B cell (primary cell): ENCODE results near the gene ALKBH5. TPM values are rescaled to one million over a fixed set of nuclear protein-coding genes. Genes with fewer than 3 reads are reported as not detected.

Source experiments
- ATAC-seq: fragments of 200-7000 bp; cut with Tn5 transposase; one replicate; pipeline ENCODE4 v1.10.0; 2021; ENCODE audit warnings: low read depth, mild to moderate bottlenecking, moderate number of reproducible peaks, moderate library complexity
- CTCF ChIA-PET: fragments of 350-600 bp; sonication (Branson Sonifier 250); formaldehyde crosslinking; loops from one replicate; lab custom pipeline; 2021; ENCODE audit warnings: antibody characterized with exemption, inconsistent platforms; lab: Charles Lee
- POLR2A ChIA-PET: fragments of 350-600 bp; sonication (Branson Sonifier 250); formaldehyde crosslinking; loops from one replicate; lab custom pipeline; 2021; ENCODE audit warnings: antibody characterized with exemption; lab: Charles Lee
- DNase-seq: peaks from one replicate; pipeline ENCODE4 v3.0.0; 2013
- H2AFZ ChIP-seq: 2 replicates; pipeline ENCODE4 v1.6.1; 2012; ENCODE audit warnings: mild to moderate bottlenecking, low read depth, low read length; ENCODE audit not compliant: insufficient read depth, poor library complexity, severe bottlenecking
- H3K27ac ChIP-seq, 2 donors: 1 replicate in 1 of 2; 2 replicates in 1 of 2; pipeline ENCODE4 v1.5.1; 2012 to 2013; ENCODE audit warnings: low read length in 2 of 2, mild to moderate bottlenecking in 2 of 2, moderate library complexity in 1 of 2
- H3K27me3 ChIP-seq, 4 experiments: fragments of 200-600 bp in 1 of 4; sonication (generic) in 1 of 4; replicated peaks in 1 of 4; 1 replicate in 2 of 4; 2 replicates in 2 of 4; pipeline versions ENCODE4 v1.6.1 to v1.7.0; 2013 to 2016; ENCODE audit warnings: low read length in 3 of 4, mild to moderate bottlenecking in 2 of 4, mixed read lengths in 1 of 4, moderate library complexity in 1 of 4; ENCODE audit not compliant: insufficient read depth in 4 of 4, control insufficient read depth in 3 of 4; ENCODE audit errors: control extremely low read depth in 1 of 4
- H3K36me3 ChIP-seq, 2 experiments: replicated peaks in 1 of 2; 1 replicate in 1 of 2; 2 replicates in 1 of 2; pipeline versions ENCODE4 v1.6.1 to v1.7.1; 2013; ENCODE audit warnings: low read length in 1 of 2; ENCODE audit not compliant: insufficient read depth in 2 of 2, control insufficient read depth in 1 of 2; ENCODE audit errors: control extremely low read depth in 1 of 2, extremely low read depth in 1 of 2
- H3K4me1 ChIP-seq, 2 donors: fragments of 200-600 bp in 1 of 2; sonication (generic) in 1 of 2; 1 replicate in 1 of 2; 2 replicates in 1 of 2; pipeline versions ENCODE4 v1.5.1 to v1.6.1; 2013 to 2017; ENCODE audit warnings: low read length in 2 of 2; ENCODE audit not compliant: control insufficient read depth in 2 of 2, insufficient read depth in 2 of 2
- H3K4me2 ChIP-seq: replicated peaks from 2 replicates; pipeline ENCODE3; 2012; ENCODE audit warnings: mild to moderate bottlenecking, low read depth, low read length; ENCODE audit not compliant: poor library complexity, severe bottlenecking
- H3K4me3 ChIP-seq, 5 experiments: fragments of 200-600 bp in 1 of 5; sonication (generic) in 1 of 5; 1 replicate in 3 of 5; 2 replicates in 2 of 5; pipeline versions ENCODE4 v1.5.1 to v1.7.0; 2011 to 2016; ENCODE audit warnings: low read length in 4 of 5, mild to moderate bottlenecking in 4 of 5, low read depth in 2 of 5, control low read depth in 1 of 5, moderate library complexity in 1 of 5; ENCODE audit not compliant: insufficient read depth in 1 of 5; ENCODE audit errors: control extremely low read depth in 1 of 5, extremely low read depth in 1 of 5
- H3K79me2 ChIP-seq: fragments of 200-600 bp; sonication (generic); one replicate; pipeline ENCODE4 v1.6.0; 2016; ENCODE audit warnings: low read length; ENCODE audit not compliant: control insufficient read depth, insufficient read depth
- H3K9ac ChIP-seq: fragments of 200-600 bp; sonication (generic); 2 replicates; pipeline ENCODE4 v1.6.1; 2017; ENCODE audit warnings: mild to moderate bottlenecking, low read length, moderate library complexity
- H3K9me3 ChIP-seq, 3 donors: one replicate each; pipeline versions ENCODE4 v1.6.1 to v1.7.1; 2013; ENCODE audit warnings: low read length in 2 of 3; ENCODE audit not compliant: control insufficient read depth in 2 of 3, insufficient read depth in 1 of 3; ENCODE audit errors: control extremely low read depth in 1 of 3
- H4K20me1 ChIP-seq: 2 replicates; pipeline ENCODE4 v1.6.0; 2012; ENCODE audit warnings: mild to moderate bottlenecking, low read length; ENCODE audit not compliant: insufficient read depth, control insufficient read depth, poor library complexity, severe bottlenecking
- H3K27ac Mint-ChIP-seq: one replicate; pipeline ENCODE4 v1.8.0; 2021; ENCODE audit warnings: mixed read lengths
- H3K27me3 Mint-ChIP-seq: one replicate; pipeline ENCODE4 v1.8.0; 2021; ENCODE audit warnings: mixed read lengths
- H3K4me1 Mint-ChIP-seq: one replicate; pipeline ENCODE4 v1.8.0; 2021; ENCODE audit warnings: mixed read lengths
- H3K4me3 Mint-ChIP-seq: one replicate; pipeline ENCODE4 v1.8.0; 2021; ENCODE audit warnings: mixed read lengths
- H3K9me3 Mint-ChIP-seq: one replicate; pipeline ENCODE4 v1.8.0; 2022; ENCODE audit warnings: mixed read lengths; ENCODE audit not compliant: insufficient read depth
- EZH2 ChIP-seq: IDR thresholded peaks from 2 replicates; pipeline ENCODE4 v1.6.1; 2012; ENCODE audit warnings: borderline replicate concordance, low read depth, mild to moderate bottlenecking, moderate library complexity, low read length; ENCODE audit not compliant: insufficient read depth, poor library complexity, severe bottlenecking
- WGBS: methylation state at CpG from one replicate; pipeline ENCODE4 v1.1.5; 2013; ENCODE audit warnings: missing lambda C conversion rate; ENCODE audit not compliant: insufficient coverage; 5-methylcytosine and 5-hydroxymethylcytosine counted together
- intact Hi-C: fragments of 100-400 bp; cut with micrococcal nuclease; formaldehyde crosslinking; loops from one replicate; pipeline ENCODE4 v1.10.0; 2022
- polyA plus RNA-seq: library from polyadenylated mRNA; depleted of rRNA; stranded (reverse); fragments of >200 nt; gene quantifications from 2 replicates; pipeline ENCODE4 v1.2.3, GENCODE V29; 2012
- total RNA-seq, 2 donors: library from RNA; stranded (reverse); fragments of 120-200 nt in 1 of 2; gene quantifications; 1 replicate in 1 of 2; 2 replicates in 1 of 2; pipeline versions ENCODE4 v1.2.3 to v1.2.4, GENCODE V29; 2013 to 2022
- TF ChIP-seq, protein P1 (sequence below): fragments of 200-600 bp; IDR thresholded peaks from one replicate; pipeline ENCODE4 v1.8.0; 2022; ENCODE audit warnings: antibody characterized with exemption, mild to moderate bottlenecking

ALKBH5 gene
- total and polyA plus RNA-seq, 2 donors (not counting 1 experiment from before 2014, with no cell fraction given): 63.3 to 104 TPM

DNA sequence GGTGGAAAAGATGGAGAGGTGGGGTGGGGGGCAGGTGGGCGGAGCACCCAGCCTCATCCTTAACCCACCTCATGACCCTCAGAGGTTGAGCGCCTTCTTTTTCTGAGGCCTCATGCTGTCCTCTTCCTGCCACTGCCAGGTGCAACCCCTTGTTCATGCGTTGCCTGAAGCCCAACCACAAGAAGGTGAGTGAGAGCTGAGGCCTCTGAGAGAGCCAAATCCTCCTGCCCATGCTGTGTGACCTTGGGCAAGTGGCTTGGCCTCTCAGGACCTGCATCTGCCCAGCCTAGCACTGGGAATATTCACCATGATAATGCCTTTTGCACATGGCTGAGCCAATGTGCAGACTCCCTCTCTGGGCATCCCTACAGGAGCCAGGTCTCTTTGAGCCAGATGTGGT, 43.0 kb upstream of the ALKBH5 start:
- no peak overlapping the region for H2AFZ ChIP-seq
- ChIA-PET POLR2A (no interaction called here), CTCF (interaction anchor here (0.7 to 2.2 kb wide), 6 partner anchors 11 to 76 kb away, joined by 3 to 6 read pairs (median 4); no protein-coding TSS in a partner anchor)
- Mint-ChIP-seq H3K9me3 (no peaks in the 10 kb centered on the region), H3K27ac (no peak overlapping the region), H3K4me1 (peaks cover 5% of the 10 kb centered on the region), H3K27me3 (peaks cover 11% of the 10 kb centered on the region), H3K4me3 (no peak overlapping the region)
- 100% methylated on average over 1 of the region's 3 CpGs for WGBS
- H3K27ac ChIP-seq: no peak overlapping the region
- H3K79me2 ChIP-seq: no peaks in the 10 kb centered on the region
- no peaks in the 10 kb centered on the region for H3K36me3 ChIP-seq
- H4K20me1 ChIP-seq: no peaks in the 10 kb centered on the region
- no peak overlapping the region for H3K9ac ChIP-seq
- H3K27me3 ChIP-seq: peaks cover 0 to 13% (median 1%) of the 10 kb centered on the region in 4 experiments
- H3K9me3 ChIP-seq: no peaks in the 10 kb centered on the region
- intact Hi-C loops: loop anchor here (1.0 kb wide), 2 partner anchors 44 to 77 kb away; no protein-coding TSS in a partner anchor
- TF ChIP-seq, protein P1, sequence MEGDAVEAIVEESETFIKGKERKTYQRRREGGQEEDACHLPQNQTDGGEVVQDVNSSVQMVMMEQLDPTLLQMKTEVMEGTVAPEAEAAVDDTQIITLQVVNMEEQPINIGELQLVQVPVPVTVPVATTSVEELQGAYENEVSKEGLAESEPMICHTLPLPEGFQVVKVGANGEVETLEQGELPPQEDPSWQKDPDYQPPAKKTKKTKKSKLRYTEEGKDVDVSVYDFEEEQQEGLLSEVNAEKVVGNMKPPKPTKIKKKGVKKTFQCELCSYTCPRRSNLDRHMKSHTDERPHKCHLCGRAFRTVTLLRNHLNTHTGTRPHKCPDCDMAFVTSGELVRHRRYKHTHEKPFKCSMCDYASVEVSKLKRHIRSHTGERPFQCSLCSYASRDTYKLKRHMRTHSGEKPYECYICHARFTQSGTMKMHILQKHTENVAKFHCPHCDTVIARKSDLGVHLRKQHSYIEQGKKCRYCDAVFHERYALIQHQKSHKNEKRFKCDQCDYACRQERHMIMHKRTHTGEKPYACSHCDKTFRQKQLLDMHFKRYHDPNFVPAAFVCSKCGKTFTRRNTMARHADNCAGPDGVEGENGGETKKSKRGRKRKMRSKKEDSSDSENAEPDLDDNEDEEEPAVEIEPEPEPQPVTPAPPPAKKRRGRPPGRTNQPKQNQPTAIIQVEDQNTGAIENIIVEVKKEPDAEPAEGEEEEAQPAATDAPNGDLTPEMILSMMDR: no peak
- no peak for TF ChIP-seq EZH2
- H3K4me2 ChIP-seq: no peak overlapping the region
- ATAC-seq: no peak
- H3K4me1 ChIP-seq: peaks cover 0 to 4% of the 10 kb centered on the region in 2 donors
- no peak for DNase-seq
- H3K4me3 ChIP-seq: no peak overlapping the region

DNA sequence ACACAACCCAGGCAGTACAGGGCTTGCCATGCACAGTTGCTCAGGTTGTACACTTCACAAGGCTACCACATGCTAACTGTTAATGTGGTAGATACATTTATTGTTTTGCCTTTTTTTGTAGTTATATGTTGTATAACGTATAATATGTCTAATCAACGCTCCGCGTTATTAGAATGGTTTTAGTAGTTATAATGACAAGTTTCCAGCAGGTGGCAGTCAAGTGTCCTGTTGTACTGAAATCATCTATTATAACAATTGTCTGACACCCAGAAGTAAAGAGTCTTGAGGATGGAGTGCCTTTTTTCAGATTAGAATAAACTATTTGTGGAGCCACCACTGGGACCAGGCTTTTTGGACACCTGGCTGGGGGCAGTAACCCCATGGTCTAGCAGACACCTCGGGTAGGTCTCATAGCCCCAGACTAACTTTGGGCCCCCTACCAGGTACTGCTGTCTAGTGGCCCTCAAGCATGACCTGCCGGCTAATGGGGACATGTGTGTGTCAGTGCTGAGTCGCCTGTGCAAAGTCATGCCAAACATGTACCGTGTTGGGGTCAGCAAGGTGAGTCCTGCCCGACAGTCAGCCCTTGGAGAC, 42.3 kb upstream of the ALKBH5 start:
- no peak overlapping the region for H3K27ac Mint-ChIP-seq
- 67% methylated on average over 5 of the region's 9 CpGs for WGBS
- H3K4me1 Mint-ChIP-seq: peaks cover 5% of the 10 kb centered on the region
- ChIA-PET POLR2A (no interaction called here), CTCF (interaction anchor here (0.7 to 2.2 kb wide), 12 partner anchors 10 to 79 kb away, joined by 3 to 6 read pairs (median 4); partner anchors contain the start of gene ALKBH5)
- no peaks in the 10 kb centered on the region for H3K79me2 ChIP-seq
- H3K4me1 ChIP-seq: peaks cover 0 to 4% of the 10 kb centered on the region in 2 donors
- no peaks in the 10 kb centered on the region for H4K20me1 ChIP-seq
- peaks cover 7% of the 10 kb centered on the region for H3K27me3 Mint-ChIP-seq
- peak; percentile 75 for ATAC-seq
- H3K27me3 ChIP-seq: peaks cover 0 to 13% (median 1%) of the 10 kb centered on the region in 4 experiments
- no peaks in the 10 kb centered on the region for H3K9me3 ChIP-seq
- TF ChIP-seq, protein P1: peak; percentile 81
- no peak for TF ChIP-seq EZH2
- H3K4me3 ChIP-seq: no peak overlapping the region
- H3K4me3 Mint-ChIP-seq: no peak overlapping the region
- no peaks in the 10 kb centered on the region for H3K36me3 ChIP-seq
- no peak overlapping the region for H2AFZ ChIP-seq
- H3K27ac ChIP-seq: no peak overlapping the region
- H3K4me2 ChIP-seq: no peak overlapping the region
- no peak overlapping the region for H3K9ac ChIP-seq
- intact Hi-C loops: loop anchor here (1.0 kb wide), 2 partner anchors 43 to 76 kb away; no protein-coding TSS in a partner anchor
- no peaks in the 10 kb centered on the region for H3K9me3 Mint-ChIP-seq
- DNase-seq: peak; percentile 77
